GM12878 (cell line): ENCODE results near the gene PPT2.

Experiments
- CTCF ChIP-seq, 3 experiments: IDR thresholded peaks in 2 of 3; conservative IDR thresholded peaks in 1 of 3; 2 replicates each; pipeline ENCODE4 v1.5.1; 2011; ENCODE audit warnings: low read depth in 3 of 3, low read length in 3 of 3, mild to moderate bottlenecking in 3 of 3, control low read depth in 2 of 3, moderate library complexity in 2 of 3, inconsistent platforms in 1 of 3, mixed read lengths in 1 of 3; ENCODE audit not compliant: control insufficient read depth in 2 of 3, insufficient read depth in 1 of 3; ENCODE audit errors: extremely low read depth in 1 of 3
- EZH2 ChIP-seq: IDR thresholded peaks from 2 replicates; pipeline ENCODE4 v1.6.1; 2012; ENCODE audit warnings: low read depth, mild to moderate bottlenecking, control low read depth, inconsistent platforms, low read length, borderline replicate concordance; ENCODE audit not compliant: control insufficient read depth
- NFYB ChIP-seq: IDR thresholded peaks from 2 replicates; pipeline ENCODE4 v1.6.1; 2011; ENCODE audit warnings: low read depth, mild to moderate bottlenecking, low read length, improper control_type of control experiment, moderate library complexity; ENCODE audit not compliant: insufficient read depth
- NRF1 ChIP-seq: conservative IDR thresholded peaks from 2 replicates; pipeline ENCODE4 v1.6.1; 2011; ENCODE audit warnings: mild to moderate bottlenecking, low read depth, low read length, improper control_type of control experiment
- RFX5 ChIP-seq: IDR thresholded peaks from 2 replicates; pipeline ENCODE4 v1.6.1; 2011; ENCODE audit warnings: low read depth, low read length, improper control_type of control experiment
- TAF1 ChIP-seq: IDR thresholded peaks from 2 replicates; pipeline ENCODE4 v1.6.1; 2011; ENCODE audit warnings: mild to moderate bottlenecking, low read depth, low read length, borderline replicate concordance

- TF ChIP-seq EZH2 (no peak), NRF1 (no peak), NFYB (no peak), CTCF (IDR thresholded peaks at IDR 0.05 in 2 of 3, conservative IDR thresholded peaks at IDR 0.05 in 1 of 3; ENCODE audit: control insufficient read depth in 2 of 3, extremely low read depth in 1 of 3, insufficient read depth in 1 of 3, low read depth in 3 of 3, low read length in 3 of 3) (no peak), RFX5 (no peak), TAF1 (no peak)
These were observed 14.4 kb upstream of the PPT2 start for GRCh38 chr6:32139590-32139989.
